ENCODE results near the gene FABP3. TPM values are rescaled to one million over a fixed set of nuclear protein-coding genes. Genes with fewer than 3 reads are reported as not detected.

The FABP3 gene
- total RNA-seq, 2 donors from 2014 or later: 132 to 142 TPM

DNA sequence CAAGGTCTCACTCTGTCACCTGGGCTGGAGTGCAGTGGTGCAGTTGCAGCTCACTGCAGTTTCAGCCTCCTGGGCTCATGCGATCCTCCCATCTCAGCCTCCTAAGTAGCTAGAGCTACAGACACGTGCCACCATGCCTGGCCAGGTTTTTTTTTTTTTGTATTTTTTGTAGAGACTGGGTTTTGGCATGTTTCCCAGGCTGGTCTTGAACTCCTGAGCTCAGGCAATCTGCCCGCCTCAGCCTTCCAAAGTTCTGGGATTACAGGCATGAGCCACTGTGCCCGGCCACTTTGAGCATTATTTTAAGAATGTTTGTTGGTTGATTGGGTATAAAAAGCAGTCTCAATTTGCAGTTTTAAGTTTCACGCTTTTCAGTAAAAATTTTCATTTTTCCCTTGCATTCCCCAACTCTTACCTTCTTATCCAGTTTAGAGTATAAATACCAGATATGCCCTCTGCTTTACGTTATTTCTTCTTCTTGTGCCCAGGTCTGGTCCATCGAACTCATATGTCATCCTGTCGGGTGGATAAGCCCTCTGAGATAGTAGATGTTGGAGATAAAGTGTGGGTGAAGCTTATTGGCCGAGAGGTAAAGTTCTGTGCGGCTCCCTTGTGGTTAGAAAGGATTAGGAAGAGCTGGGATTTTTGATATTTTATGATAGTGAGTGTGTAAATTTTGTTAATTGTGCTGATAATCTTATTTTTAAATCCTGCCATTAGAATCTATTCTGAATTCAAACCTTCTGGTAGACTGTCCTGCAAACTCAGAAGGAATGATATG, 36.0 kb downstream of the FABP3 start:
- intact Hi-C loops (cut with DNase I): no loop called here

DNA sequence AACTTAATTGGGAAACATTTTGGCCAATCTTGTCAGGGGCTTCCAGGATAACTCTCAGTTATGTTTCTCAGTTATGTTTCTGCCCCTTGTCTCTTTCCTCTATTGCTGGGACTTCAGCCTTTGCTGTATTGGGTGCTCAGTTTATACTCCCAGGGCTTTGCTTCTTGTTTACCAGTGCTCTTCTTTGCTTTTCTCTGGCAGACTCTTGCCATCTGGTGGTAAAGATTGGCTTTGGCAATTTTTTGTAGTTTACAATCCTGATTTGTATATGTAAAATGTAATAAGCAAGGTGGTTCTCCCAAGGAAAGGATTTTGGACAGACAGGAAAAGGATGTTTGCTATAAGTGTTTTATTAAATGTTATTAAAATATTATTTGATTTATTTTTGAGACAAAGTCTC, 37.9 kb downstream of the FABP3 start:
- DNase-seq (ENCODE audit: low spot score): no peak
- intact Hi-C loops (cut with DNase I): no loop called here

More for the DNA sequence above, 36.0 kb downstream of the FABP3 start:
- DNase-seq (ENCODE audit: low spot score): no peak

DNA sequence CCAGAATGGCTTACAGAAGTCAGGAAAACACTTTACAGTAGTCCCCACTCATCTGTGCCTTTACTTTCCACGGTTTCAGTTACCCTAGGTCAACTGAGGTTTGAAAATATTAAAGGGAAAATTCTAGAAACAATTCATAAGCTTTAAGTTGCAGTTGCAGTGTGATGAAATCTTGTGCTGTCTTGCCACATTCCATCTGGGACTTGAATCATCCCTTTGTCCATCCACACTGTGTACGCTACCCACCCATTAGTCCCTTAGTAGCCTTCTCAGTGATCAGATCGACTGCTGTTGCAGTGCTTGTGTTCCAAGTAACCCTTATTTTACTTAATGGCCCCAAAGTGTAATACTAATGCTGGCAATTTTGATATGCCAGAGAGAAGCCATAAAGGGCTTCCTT, 45.5 kb downstream of the FABP3 start:
- no peak for DNase-seq (ENCODE audit: low spot score)
- intact Hi-C loops (cut with DNase I): no loop called here

DNA sequence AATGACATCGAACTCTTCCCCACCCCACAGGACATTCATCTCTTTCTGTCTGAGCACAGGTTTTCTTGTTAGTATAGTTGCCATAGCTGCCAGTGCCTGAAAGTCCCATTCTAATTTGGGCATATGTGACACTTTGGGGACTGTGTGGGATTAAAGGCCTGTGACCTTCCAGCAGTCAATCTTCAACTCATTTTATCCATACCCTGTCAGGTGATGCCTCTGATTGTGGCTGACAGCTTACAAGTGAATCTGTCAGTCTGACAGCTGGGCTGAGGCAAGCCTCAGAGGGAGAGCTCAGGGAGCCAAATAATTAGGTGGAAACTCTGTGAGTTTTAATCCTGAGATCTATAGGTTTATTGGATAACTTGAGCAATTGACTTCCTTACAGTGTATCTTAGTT, 46.4 kb downstream of the FABP3 start:
- intact Hi-C loops (cut with DNase I): no loop called here
- no peak for DNase-seq (ENCODE audit: low spot score)

DNA sequence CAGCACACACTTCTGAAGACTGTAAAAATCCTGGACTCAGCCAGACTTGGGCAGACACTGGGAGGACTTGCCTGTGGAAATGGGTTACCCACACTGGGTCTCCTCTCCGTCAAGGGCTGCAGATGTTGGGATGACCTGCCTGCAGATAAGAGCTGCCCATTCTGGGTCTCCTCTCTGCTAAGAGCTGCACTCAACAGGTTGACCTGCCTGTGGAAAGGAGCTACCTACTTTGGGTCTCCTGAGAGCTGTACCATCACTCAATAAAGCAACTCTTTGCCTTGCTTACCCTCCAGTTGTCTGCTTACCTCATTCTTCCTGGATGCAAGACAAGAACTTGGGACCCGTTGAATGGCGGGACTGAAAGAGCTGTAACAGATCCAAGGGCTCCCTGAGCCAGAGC, 47.9 kb downstream of the FABP3 start:
- intact Hi-C loops (cut with DNase I): no loop called here
- DNase-seq (ENCODE audit: low spot score): no peak

DNA sequence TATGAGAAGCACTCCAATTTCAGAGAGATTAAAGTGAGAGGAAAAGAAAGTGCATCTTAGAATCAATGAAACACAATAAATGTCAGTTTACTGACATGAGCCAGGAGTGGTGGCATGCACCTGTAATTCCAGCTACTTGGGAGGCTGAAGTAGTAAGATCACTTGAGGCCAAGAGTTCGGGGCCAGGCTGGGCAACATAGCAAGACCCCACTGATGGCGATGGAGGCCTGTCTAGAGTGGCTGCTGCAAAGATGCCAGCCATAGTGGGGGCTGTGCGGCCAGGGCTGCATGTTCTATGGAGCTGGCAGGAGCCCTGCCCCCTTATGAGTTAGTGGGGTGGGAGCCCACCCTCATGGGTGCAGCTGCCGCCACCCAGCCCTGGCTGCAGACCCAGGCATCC, 48.8 kb downstream of the FABP3 start:
- DNase-seq (ENCODE audit: low spot score): no peak
- intact Hi-C loops (cut with DNase I): no loop called here

DNA sequence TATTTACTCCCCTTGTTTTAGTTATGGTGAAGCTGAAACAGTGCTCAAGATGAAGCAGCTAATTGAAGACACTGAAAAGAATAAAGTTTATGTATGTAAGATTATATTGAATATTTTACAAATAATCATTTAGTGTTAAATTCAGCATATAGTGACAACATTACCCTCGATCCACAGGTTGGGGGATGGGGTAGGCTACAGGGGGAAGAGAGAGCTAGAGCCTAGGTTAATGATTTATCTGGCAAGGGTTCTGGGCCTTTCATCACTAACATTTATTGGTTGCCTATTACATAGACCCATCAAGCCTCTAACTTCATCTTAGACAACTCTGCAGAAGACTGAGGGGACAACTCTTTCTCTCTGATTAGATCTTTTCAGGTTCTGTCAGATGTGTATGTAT, 54.7 kb downstream of the FABP3 start:
- no peak for DNase-seq (ENCODE audit: low spot score)
- intact Hi-C loops (cut with DNase I): no loop called here

DNA sequence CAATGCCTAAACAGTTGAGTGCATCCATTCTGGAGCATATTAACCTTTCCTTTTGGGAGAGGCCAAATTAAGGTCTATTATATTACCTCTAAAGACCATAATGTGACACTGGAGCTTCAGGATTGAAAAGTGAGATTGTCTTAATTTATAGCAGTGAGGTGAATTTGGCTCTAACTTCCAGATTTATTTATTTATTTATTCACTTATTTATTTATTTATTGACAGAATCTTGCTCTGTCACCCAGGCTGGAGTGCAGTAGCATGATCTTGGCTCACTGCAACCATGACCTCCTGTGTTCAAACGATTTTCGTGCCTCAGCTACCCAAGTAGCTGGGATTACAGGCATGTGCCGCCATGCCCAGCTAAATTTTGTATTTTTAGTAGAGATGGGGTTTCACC, 57.0 kb downstream of the FABP3 start:
- DNase-seq (ENCODE audit: low spot score): no peak
- intact Hi-C loops (cut with DNase I): no loop called here

Other genes with a start within 250 kb of the FABP3 start
- gene NKAIN1, start 133.2 kb downstream of the FABP3 start, total RNA-seq: under 1 TPM in 1 of 2 donors, not detected in 1; 0.28 TPM
- gene SNRNP40, start 76.3 kb downstream of the FABP3 start, total RNA-seq: 10 to 100 TPM; 28.6 to 32.6 TPM
- 10 to 100 TPM; 18.7 to 20.3 TPM for gene ZCCHC17, start 76.0 kb downstream of the FABP3 start, total RNA-seq
- gene SERINC2, start 40.1 kb upstream of the FABP3 start, total RNA-seq: 1 to 10 TPM; 3.9 to 5.1 TPM
- gene TINAGL1, start 203.4 kb upstream of the FABP3 start, total RNA-seq: 100 to 1,000 TPM; 110 to 123 TPM
- gene HCRTR1, start 244.6 kb upstream of the FABP3 start, total RNA-seq: not detected